RWPE1 (cell line): ENCODE measurements around the gene ZNF568.

Experiments
- CTCF ChIA-PET: fragments of 350-600 bp; sonication (Branson Sonifier 250); formaldehyde crosslinking; extraction: SDS; loops from one replicate; lab custom pipeline; 2021; lab: Yijun Ruan, JAX
- POLR2A ChIA-PET: fragments of 400-600 bp; formaldehyde crosslinking; extraction: SDS; loops from one replicate; lab custom pipeline; 2020; ENCODE audit warnings: antibody characterized with exemption; ENCODE audit not compliant: low non-redundant PET; lab: Yijun Ruan, JAX
- DNase-seq: peaks from one replicate; pipeline ENCODE4 v3.0.0; 2012; ENCODE audit warnings: low spot score
- H3K27ac ChIP-seq: fragments of 450-650 bp; 2 replicates; pipeline ENCODE4 v1.5.1; 2017
- CTCF ChIP-seq: fragments of 450-650 bp; conservative IDR thresholded peaks from 2 replicates; pipeline ENCODE4 v1.5.1; 2017; ENCODE audit warnings: low read depth, mild to moderate bottlenecking

Gene ZNF568

GRCh38 chr19:36916991-36917390 lies 859 bp downstream of the ZNF568 start:
- no peak for DNase-seq
- POLR2A ChIA-PET: no interaction called here
- peak overlapping the region; percentile 93 for H3K27ac ChIP-seq

GRCh38 chr19:36918090-36918489 lies 2.0 kb downstream of the ZNF568 start:
- no peak for DNase-seq
- H3K27ac ChIP-seq: no peak overlapping the region
- TF ChIP-seq CTCF: no peak
- CTCF ChIA-PET: no interaction called here
- POLR2A ChIA-PET: no interaction called here

More at GRCh38 chr19:36916991-36917390, 859 bp downstream of the ZNF568 start:
- CTCF ChIA-PET: no interaction called here
- no peak for TF ChIP-seq CTCF

GRCh38 chr19:36931684-36932083 lies 15.6 kb downstream of the ZNF568 start:
- TF ChIP-seq CTCF: no peak
- DNase-seq: no peak
- ChIA-PET POLR2A (no interaction called here), CTCF (no interaction called here)
- no peak overlapping the region for H3K27ac ChIP-seq

- CTCF ChIA-PET: no interaction called here
- DNase-seq: no peak
- no peak overlapping the region for H3K27ac ChIP-seq
- TF ChIP-seq CTCF: no peak
- POLR2A ChIA-PET: no interaction called here
These were observed 23.0 kb downstream of the ZNF568 start for GRCh38 chr19:36939153-36939552.

GRCh38 chr19:36950335-36951119 lies 34.4 kb downstream of the ZNF568 start:
- TF ChIP-seq CTCF: no peak
- CTCF ChIA-PET: interaction anchor here (0.6 kb wide), 1 partner anchor 8 kb away, joined by 9 read pairs; no protein-coding TSS in a partner anchor
- no peak overlapping the region for H3K27ac ChIP-seq
- POLR2A ChIA-PET: no interaction called here
- DNase-seq: no peak

- ChIA-PET POLR2A (interaction anchor here (0.6 kb wide), 1 partner anchor 597 kb away, joined by 4 read pairs; no protein-coding TSS in a partner anchor), CTCF (no interaction called here)
- no peak for DNase-seq
- TF ChIP-seq CTCF: no peak
- no peak overlapping the region for H3K27ac ChIP-seq
These were observed 46.2 kb downstream of the ZNF568 start for GRCh38 chr19:36962346-36962745.
